Esophagus squamous epithelium (tissue), 4 donors: ENCODE results near the gene PDZD7.

Source experiments
- CTCF ChIP-seq, 6 experiments: fragments of 450-650 bp in 4 of 6; fragments of 200-600 bp in 2 of 6; sonication (generic) in 2 of 6; IDR thresholded peaks; one replicate each; pipeline ENCODE4 v1.5.1; 2016 to 2019; ENCODE audit warnings: antibody characterized with exemption in 6 of 6, mild to moderate bottlenecking in 4 of 6, moderate library complexity in 4 of 6
- POLR2A ChIP-seq, 4 donors: fragments of 450-650 bp; IDR thresholded peaks; one replicate each; pipeline ENCODE4 v1.6.1; 2017; ENCODE audit warnings: antibody characterized with exemption in 4 of 4, mild to moderate bottlenecking in 4 of 4, moderate library complexity in 3 of 4

GRCh38 chr10:101044117-101044516 lies 13.2 kb upstream of the PDZD7 start:
- TF ChIP-seq CTCF (IDR thresholded peaks at IDR 0.05): no peak
- TF ChIP-seq POLR2A (IDR thresholded peaks at IDR 0.05): no peak
